Measurements from ENCODE around the gene TTC8.

- no peak for TF ChIP-seq POLR2AphosphoS5 (IDR thresholded peaks at IDR 0.05)
- TF ChIP-seq, protein P1, sequence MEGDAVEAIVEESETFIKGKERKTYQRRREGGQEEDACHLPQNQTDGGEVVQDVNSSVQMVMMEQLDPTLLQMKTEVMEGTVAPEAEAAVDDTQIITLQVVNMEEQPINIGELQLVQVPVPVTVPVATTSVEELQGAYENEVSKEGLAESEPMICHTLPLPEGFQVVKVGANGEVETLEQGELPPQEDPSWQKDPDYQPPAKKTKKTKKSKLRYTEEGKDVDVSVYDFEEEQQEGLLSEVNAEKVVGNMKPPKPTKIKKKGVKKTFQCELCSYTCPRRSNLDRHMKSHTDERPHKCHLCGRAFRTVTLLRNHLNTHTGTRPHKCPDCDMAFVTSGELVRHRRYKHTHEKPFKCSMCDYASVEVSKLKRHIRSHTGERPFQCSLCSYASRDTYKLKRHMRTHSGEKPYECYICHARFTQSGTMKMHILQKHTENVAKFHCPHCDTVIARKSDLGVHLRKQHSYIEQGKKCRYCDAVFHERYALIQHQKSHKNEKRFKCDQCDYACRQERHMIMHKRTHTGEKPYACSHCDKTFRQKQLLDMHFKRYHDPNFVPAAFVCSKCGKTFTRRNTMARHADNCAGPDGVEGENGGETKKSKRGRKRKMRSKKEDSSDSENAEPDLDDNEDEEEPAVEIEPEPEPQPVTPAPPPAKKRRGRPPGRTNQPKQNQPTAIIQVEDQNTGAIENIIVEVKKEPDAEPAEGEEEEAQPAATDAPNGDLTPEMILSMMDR (IDR thresholded peaks at IDR 0.05) = no peak
Observed at GRCh38 chr14:88825078-88825458, 617 bp downstream of the TTC8 start.

Measured in upper lobe of left lung (tissue), 4 donors.